Ishikawa (cell line): ENCODE results near the gene PCBP3.

Experiments used
- EP300 ChIP-seq: IDR thresholded peaks from 2 replicates; pipeline ENCODE4 v1.6.1; 2012; ENCODE audit warnings: borderline replicate concordance
- MAX ChIP-seq: IDR thresholded peaks from 2 replicates; pipeline ENCODE4 v1.6.1; 2012

DNA sequence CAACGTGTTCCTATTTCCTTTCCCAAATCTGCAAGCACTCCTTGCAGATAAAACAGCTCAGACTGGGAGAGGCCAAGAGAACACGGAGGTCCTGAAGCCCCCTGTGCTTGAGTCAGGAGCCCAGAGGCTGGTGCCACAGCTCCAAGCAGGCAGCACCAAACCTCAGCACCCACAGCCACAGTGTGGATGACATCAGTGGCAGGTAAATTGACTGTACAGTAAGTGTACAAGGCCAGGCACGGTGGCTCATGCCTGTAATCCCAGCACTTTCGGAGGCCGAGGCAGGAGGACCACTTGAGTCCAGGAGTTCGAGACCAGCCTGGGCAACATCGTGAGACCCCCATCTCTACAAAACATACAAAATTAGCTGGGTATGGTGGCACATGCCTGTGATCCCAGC lies 336.1 kb downstream of the PCBP3 start:
- no peak for TF ChIP-seq EP300
- no peak for TF ChIP-seq MAX
